ENCODE measurements around the gene MCM10. TPM values are rescaled to one million over a fixed set of nuclear protein-coding genes. Genes with fewer than 3 reads are reported as not detected.

MCM10 gene
- total and polyA plus RNA-seq, 2 of the 8 experiments (the other 6 are each of a cell fraction or from before 2014, with no cell fraction given) = 9.8 to 60.3 TPM

DNA sequence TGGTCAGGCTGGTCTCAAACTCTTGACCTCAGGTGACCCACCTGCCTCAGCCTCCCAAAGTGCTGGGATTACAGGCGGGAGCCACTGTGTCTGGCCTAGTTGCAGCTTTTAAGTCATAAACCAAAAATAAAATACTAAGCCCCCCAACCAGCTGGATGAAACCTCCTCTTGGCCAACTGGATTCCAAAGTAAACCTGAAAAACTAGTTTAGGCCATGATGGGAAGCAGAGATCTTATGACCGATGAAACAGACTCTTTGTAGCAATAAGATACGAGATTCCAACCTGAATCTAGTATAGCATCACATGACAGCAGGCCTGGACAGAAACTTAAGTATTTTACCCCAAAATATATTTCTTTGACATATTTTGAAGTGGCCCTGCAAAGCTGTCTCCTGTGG is 9.1 kb upstream of the MCM10 start:
- Histone ChIP-seq H2BK12ac (ENCODE audit: low read depth, low read length) (no peak overlapping the region), H2AFZ (ENCODE audit: low read length) (no peak overlapping the region), H2AK5ac (ENCODE audit: low read depth, low read length) (no peak overlapping the region), H3K23ac (ENCODE audit: insufficient read length) (no peak overlapping the region), H3K9me3 (ENCODE audit: insufficient read depth in 2 of 2, low read depth in 1 of 2, low read length in 1 of 2) (no peaks in the 10 kb centered on the region), H3K4me3 (ENCODE audit: extremely low read depth in 1 of 4, insufficient read depth in 2 of 4, low read depth in 3 of 4, low read length in 4 of 4) (no peak overlapping the region), H3K9ac (replicated peaks in 1 of 4; ENCODE audit: extremely low read depth in 1 of 4, low read depth in 3 of 4, low read length in 3 of 4) (no peak overlapping the region), H4K8ac (ENCODE audit: extremely low read depth, insufficient read depth, low read length) (no peak overlapping the region), H3K23me2 (ENCODE audit: low read depth, low read length) (no peaks in the 10 kb centered on the region), H2BK5ac (ENCODE audit: low read depth, low read length) (no peak overlapping the region), H4K91ac (replicated peaks; ENCODE audit: insufficient read length, low read length) (no peak overlapping the region), H3K14ac (ENCODE audit: insufficient read length) (no peak overlapping the region), H2BK120ac (replicated peaks; ENCODE audit: low read depth, low read length) (no peak overlapping the region), H3K4me1 (replicated peaks in 1 of 4; ENCODE audit: control insufficient read depth in 3 of 4, insufficient read depth in 4 of 4, low read length in 3 of 4) (no peaks in the 10 kb centered on the region), H3K36me3 (ENCODE audit: control insufficient read depth in 2 of 4, insufficient read depth in 4 of 4, low read length in 3 of 4) (no peaks in the 10 kb centered on the region), H3K27ac (ENCODE audit: low read depth, low read length) (no peak overlapping the region), H3K79me1 (ENCODE audit: low read depth, low read length) (no peaks in the 10 kb centered on the region), H3K27me3 (replicated peaks in 1 of 4; ENCODE audit: control insufficient read depth in 3 of 4, extremely low read depth in 1 of 4, insufficient read depth in 3 of 4, low read length in 3 of 4) (no peaks in the 10 kb centered on the region), H3K18ac (ENCODE audit: extremely low read depth, low read length) (no peak overlapping the region), H2BK15ac (ENCODE audit: low read length) (no peak overlapping the region), H4K5ac (ENCODE audit: insufficient read length, low read depth, low read length) (no peak overlapping the region), H3K79me2 (ENCODE audit: control insufficient read depth in 1 of 2, insufficient read depth in 2 of 2, low read length in 2 of 2) (no peaks in the 10 kb centered on the region), H3K4ac (replicated peaks; ENCODE audit: insufficient read length, low read depth, low read length) (no peak overlapping the region), H3K56ac (replicated peaks; ENCODE audit: insufficient read length, low read depth, low read length) (no peak overlapping the region), H2BK20ac (ENCODE audit: low read length) (no peak overlapping the region), H3K4me2 (ENCODE audit: insufficient read depth in 1 of 2, low read depth in 2 of 2, low read length in 2 of 2) (no peak overlapping the region), H4K20me1 (replicated peaks in 1 of 2; ENCODE audit: control insufficient read depth in 1 of 2, insufficient read depth in 2 of 2, low read length in 2 of 2) (no peaks in the 10 kb centered on the region)
- no peak for FAIRE-seq
- WGBS, 2 experiments (ENCODE audit: extremely low coverage in 1 of 2, insufficient coverage in 1 of 2, insufficient read length in 1 of 2, insufficient replicate concordance in 2 of 2, low coverage in 1 of 2, low lambda C conversion rate in 2 of 2, missing lambda C conversion rate in 1 of 2) = 91% methylated on average over 3 of the region's 3 CpGs; no CpG with 5 or more reads in 1 of the 2 experiments
- no peak for DNase-seq (ENCODE audit: low read depth in 1 of 2, low spot score in 2 of 2)
- CTCF ChIA-PET (ENCODE audit: partially characterized antibody) = interaction anchor here (1.0 kb wide), 1 partner anchor 8 kb away, joined by 4 read pairs; no protein-coding TSS in a partner anchor
- POLR2A ChIA-PET (ENCODE audit: partially characterized antibody) = interaction anchor here (1.2 kb wide), 2 partner anchors 11 to 53 kb away, joined by 3 to 5 read pairs; partner anchors contain the start of gene OPTN
- TF ChIP-seq BCL11A (IDR thresholded peaks at IDR 0.05; ENCODE audit: low read depth in 2 of 2, low read length in 2 of 2) (no peak), POU5F1 (IDR thresholded peaks at IDR 0.05; ENCODE audit: low read depth, low read length) (no peak), SP4 (IDR thresholded peaks at IDR 0.05; ENCODE audit: low read length) (no peak), KDM1A (IDR thresholded peaks at IDR 0.05; ENCODE audit: borderline replicate concordance, low read length) (no peak), NANOG (IDR thresholded peaks at IDR 0.05; ENCODE audit: insufficient read depth, low read depth, low read length, poor library complexity, severe bottlenecking) (no peak), KDM5A (IDR thresholded peaks at IDR 0.05; ENCODE audit: low read length) (no peak), BACH1 (IDR thresholded peaks at IDR 0.05; ENCODE audit: low read length) (no peak), CHD1 (IDR thresholded peaks at IDR 0.05; ENCODE audit: low read depth, low read length) (no peak), EGR1 (IDR thresholded peaks at IDR 0.05; ENCODE audit: borderline replicate concordance, low read depth, low read length) (no peak), POLR2A (IDR thresholded peaks at IDR 0.05; ENCODE audit: control extremely low read depth in 1 of 2, low read depth in 2 of 2, low read length in 2 of 2) (no peak)
- TF ChIP-seq, protein P1, sequence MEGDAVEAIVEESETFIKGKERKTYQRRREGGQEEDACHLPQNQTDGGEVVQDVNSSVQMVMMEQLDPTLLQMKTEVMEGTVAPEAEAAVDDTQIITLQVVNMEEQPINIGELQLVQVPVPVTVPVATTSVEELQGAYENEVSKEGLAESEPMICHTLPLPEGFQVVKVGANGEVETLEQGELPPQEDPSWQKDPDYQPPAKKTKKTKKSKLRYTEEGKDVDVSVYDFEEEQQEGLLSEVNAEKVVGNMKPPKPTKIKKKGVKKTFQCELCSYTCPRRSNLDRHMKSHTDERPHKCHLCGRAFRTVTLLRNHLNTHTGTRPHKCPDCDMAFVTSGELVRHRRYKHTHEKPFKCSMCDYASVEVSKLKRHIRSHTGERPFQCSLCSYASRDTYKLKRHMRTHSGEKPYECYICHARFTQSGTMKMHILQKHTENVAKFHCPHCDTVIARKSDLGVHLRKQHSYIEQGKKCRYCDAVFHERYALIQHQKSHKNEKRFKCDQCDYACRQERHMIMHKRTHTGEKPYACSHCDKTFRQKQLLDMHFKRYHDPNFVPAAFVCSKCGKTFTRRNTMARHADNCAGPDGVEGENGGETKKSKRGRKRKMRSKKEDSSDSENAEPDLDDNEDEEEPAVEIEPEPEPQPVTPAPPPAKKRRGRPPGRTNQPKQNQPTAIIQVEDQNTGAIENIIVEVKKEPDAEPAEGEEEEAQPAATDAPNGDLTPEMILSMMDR (IDR thresholded peaks at IDR 0.05; ENCODE audit: control extremely low read depth in 1 of 3, insufficient read depth in 1 of 3, low read depth in 1 of 3, low read length in 3 of 3) = no peak

Measured in H1 (cell line).